ENCODE measurements around the gene UGGT2. TPM values are rescaled to one million over a fixed set of nuclear protein-coding genes. Genes with fewer than 3 reads are reported as not detected.

UGGT2 gene
- total RNA-seq, 6 experiments from 2014 or later = 8.2 to 17.1 (median 10.3) TPM

GRCh38 chr13:95822303-95822702 lies 230.9 kb downstream of the UGGT2 start:
- Histone ChIP-seq H3K27ac (no peak overlapping the region), H3K4me3 (no peak overlapping the region), H3K36me3 (no peaks in the 10 kb centered on the region), H3K27me3 (no peaks in the 10 kb centered on the region), H3K9me3 (no peaks in the 10 kb centered on the region), H3K4me1 (no peaks in the 10 kb centered on the region)
- DNase-seq = no peak
- no peak for ATAC-seq
- TF ChIP-seq CTCF (IDR thresholded peaks at IDR 0.05) = no peak
- TF ChIP-seq POLR2A (IDR thresholded peaks at IDR 0.05) = no peak
- intact Hi-C loops (cut with DNase I) = loop anchor here in 1 of 2 donors (10.0 kb wide), 1 partner anchor 198 kb away; no protein-coding TSS in a partner anchor
- WGBS (ENCODE audit: insufficient coverage, low coverage, low lambda C conversion rate, missing lambda C conversion rate) = 93% methylated on average over 5 of the region's 5 CpGs

GRCh38 chr13:95814495-95814894 lies 238.7 kb downstream of the UGGT2 start:
- H3K27me3 ChIP-seq = no peaks in the 10 kb centered on the region
- H3K4me3 ChIP-seq = no peak overlapping the region
- no peaks in the 10 kb centered on the region for H3K36me3 ChIP-seq
- 83% methylated on average over 1 of the region's 1 CpG for WGBS (ENCODE audit: insufficient coverage, low coverage, low lambda C conversion rate, missing lambda C conversion rate)
- no peaks in the 10 kb centered on the region for H3K4me1 ChIP-seq
- peak in 1 of 4 donors; percentile 64 for ATAC-seq
- no peak for DNase-seq
- no peak overlapping the region for H3K27ac ChIP-seq
- TF ChIP-seq POLR2A (IDR thresholded peaks at IDR 0.05) (no peak), CTCF (IDR thresholded peaks at IDR 0.05) (no peak)
- intact Hi-C loops (cut with DNase I) = no loop called here
- H3K9me3 ChIP-seq = no peaks in the 10 kb centered on the region

DNA sequence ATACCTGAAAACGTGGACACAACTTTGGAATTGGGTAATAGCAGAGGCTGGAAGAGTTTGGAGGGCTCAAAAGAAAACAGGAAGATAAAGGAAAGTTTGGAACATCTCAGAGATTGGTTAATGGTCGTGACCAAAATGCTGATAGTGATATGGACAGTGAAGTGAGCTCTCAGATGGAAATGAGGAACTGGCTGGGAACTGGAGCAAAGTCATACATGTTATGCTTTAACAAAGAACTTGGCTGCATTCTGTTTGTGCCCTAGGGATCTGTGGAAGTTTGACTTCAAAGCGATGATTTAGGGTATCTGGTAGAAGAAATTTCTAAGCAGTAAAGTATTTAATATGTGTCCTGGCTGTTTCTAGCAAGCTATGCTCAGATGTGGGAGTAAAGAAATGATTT lies 240.1 kb downstream of the UGGT2 start:
- 90% methylated on average over 3 of the region's 3 CpGs for WGBS (ENCODE audit: insufficient coverage, low coverage, low lambda C conversion rate, missing lambda C conversion rate)
- no peaks in the 10 kb centered on the region for H3K9me3 ChIP-seq
- no peak for DNase-seq
- H3K36me3 ChIP-seq = no peaks in the 10 kb centered on the region
- intact Hi-C loops (cut with DNase I) = no loop called here
- H3K4me1 ChIP-seq = no peaks in the 10 kb centered on the region
- H3K27me3 ChIP-seq = no peaks in the 10 kb centered on the region
- no peak overlapping the region for H3K27ac ChIP-seq
- H3K4me3 ChIP-seq = no peak overlapping the region
- no peak for TF ChIP-seq POLR2A (IDR thresholded peaks at IDR 0.05)
- no peak for TF ChIP-seq CTCF (IDR thresholded peaks at IDR 0.05)
- no peak for ATAC-seq

DNA sequence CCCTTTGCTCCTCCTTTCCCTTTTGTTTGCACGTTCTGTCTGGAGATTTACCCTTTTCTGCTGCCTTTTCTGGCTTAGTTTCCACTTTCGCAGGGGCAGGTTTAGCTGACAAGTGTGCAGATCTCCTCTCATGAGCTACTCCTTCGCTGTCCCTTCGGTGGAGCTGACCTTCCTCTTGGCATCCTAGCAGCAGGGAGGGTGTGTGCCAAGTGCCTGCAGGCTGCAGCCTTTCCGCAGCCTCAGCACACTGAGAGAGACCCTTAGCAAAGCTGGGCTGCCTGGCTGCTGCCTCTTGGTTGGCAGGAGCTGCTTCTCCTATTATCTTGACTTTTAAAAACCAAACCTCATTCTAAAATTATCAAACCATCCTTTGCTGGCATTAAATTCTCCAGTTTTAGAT lies 243.8 kb downstream of the UGGT2 start:
- Histone ChIP-seq H3K36me3 (no peaks in the 10 kb centered on the region), H3K9me3 (peaks cover 0 to 5% (median 0%) of the 10 kb centered on the region in 4 donors), H3K27ac (no peak overlapping the region), H3K4me1 (no peaks in the 10 kb centered on the region), H3K4me3 (no peak overlapping the region), H3K27me3 (no peaks in the 10 kb centered on the region)
- TF ChIP-seq POLR2A (IDR thresholded peaks at IDR 0.05) (no peak), CTCF (IDR thresholded peaks at IDR 0.05) (no peak)
- ATAC-seq (no peak), DNase-seq (no peak)
- intact Hi-C loops (cut with DNase I) = no loop called here
- WGBS (ENCODE audit: insufficient coverage, low coverage, low lambda C conversion rate, missing lambda C conversion rate) = 75% methylated on average over 3 of the region's 5 CpGs

- Histone ChIP-seq H3K27me3 (no peaks in the 10 kb centered on the region), H3K27ac (no peak overlapping the region), H3K36me3 (no peaks in the 10 kb centered on the region), H3K4me3 (no peak overlapping the region), H3K4me1 (no peaks in the 10 kb centered on the region), H3K9me3 (peaks cover 0 to 5% (median 0%) of the 10 kb centered on the region in 4 donors)
- intact Hi-C loops (cut with DNase I) = no loop called here
- no peak for ATAC-seq
- no peak for DNase-seq
- TF ChIP-seq CTCF (IDR thresholded peaks at IDR 0.05) (no peak), POLR2A (IDR thresholded peaks at IDR 0.05) (no peak)
Measured at GRCh38 chr13:95805921-95806320, 247.3 kb downstream of the UGGT2 start.
